Caco-2 (cell line): ENCODE data around the gene ZNF273. TPM values are rescaled to one million over a fixed set of nuclear protein-coding genes. Genes with fewer than 3 reads are reported as not detected.
A peak's percentile ranks its signal among the peaks of the same experiment; 100 is the strongest.
"Not testable (repeated sequence)": the region's sequence is repeated elsewhere in the genome, so short reads cannot be mapped to it uniquely, and the experiment has no call there.

ENCODE experiments used
- BruUV-seq: library from RNA; stranded (reverse); fragments of 400-500 nt; replicated peaks from 2 replicates; lab custom pipeline; 2021; lab: Mats Ljungman, UMichigan
- CTCF ChIA-PET: fragments of 300-600 bp; sonication (Branson Sonifier 250); formaldehyde crosslinking; loops from one replicate; lab custom pipeline; 2022; ENCODE audit warnings: antibody characterized with exemption; lab: Charles Lee
- POLR2A ChIA-PET: fragments of 300-600 bp; sonication (Branson Sonifier 250); formaldehyde crosslinking; loops from one replicate; lab custom pipeline; 2022; ENCODE audit warnings: antibody characterized with exemption; lab: Charles Lee
- DNase-seq, 2 experiments: peaks; one replicate each; pipeline versions ENCODE4 v3.0.0 to v3.0.0-alpha.2; 2020 to 2022
- H3K27me3 ChIP-seq: replicated peaks from 2 replicates; pipeline ENCODE4 v1.6.0; 2011; ENCODE audit warnings: low read length; ENCODE audit not compliant: control insufficient read depth, insufficient read depth
- H3K36me3 ChIP-seq: 2 replicates; pipeline ENCODE4 v1.5.1; 2011; ENCODE audit warnings: low read length; ENCODE audit not compliant: control insufficient read depth, insufficient read depth
- H3K4me1 ChIP-seq: fragments of 250-450 bp; sonication (Bioruptor Pico); 2 replicates; pipeline ENCODE4 v1.5.1; 2020; ENCODE audit warnings: mild to moderate bottlenecking
- H3K4me3 ChIP-seq: 2 replicates; pipeline ENCODE4 v1.5.1; 2011; ENCODE audit warnings: low read depth, mild to moderate bottlenecking, control low read depth, low read length
- H3K9me3 ChIP-seq: fragments of 250-450 bp; sonication (Bioruptor Pico); 2 replicates; pipeline ENCODE4 v1.5.1; 2020; ENCODE audit warnings: mild to moderate bottlenecking, moderate library complexity
- H3K27ac Mint-ChIP-seq: one replicate; pipeline ENCODE4 v1.8.0; 2022; ENCODE audit warnings: mixed read lengths; ENCODE audit not compliant: unreplicated experiment
- H3K27me3 Mint-ChIP-seq: one replicate; pipeline ENCODE4 v1.8.0; 2022; ENCODE audit warnings: mixed read lengths; ENCODE audit not compliant: insufficient read depth, unreplicated experiment
- H3K36me3 Mint-ChIP-seq: one replicate; pipeline ENCODE4 v1.8.0; 2022; ENCODE audit warnings: mild to moderate bottlenecking, mixed read lengths; ENCODE audit not compliant: insufficient read depth, unreplicated experiment
- H3K4me1 Mint-ChIP-seq: one replicate; pipeline ENCODE4 v1.8.0; 2022; ENCODE audit warnings: low read depth, mixed read lengths; ENCODE audit not compliant: unreplicated experiment
- H3K4me3 Mint-ChIP-seq: one replicate; pipeline ENCODE4 v1.8.0; 2022; ENCODE audit warnings: mild to moderate bottlenecking, moderate library complexity, mixed read lengths; ENCODE audit not compliant: unreplicated experiment
- H3K9me3 Mint-ChIP-seq: one replicate; pipeline ENCODE4 v1.8.0; 2022; ENCODE audit warnings: mixed read lengths; ENCODE audit not compliant: unreplicated experiment
- CTCF ChIP-seq, 2 experiments: fragments of 200-600 bp in 1 of 2; IDR thresholded peaks; 1 replicate in 1 of 2; 2 replicates in 1 of 2; pipeline versions ENCODE4 v1.5.1 to v1.8.0; 2011 to 2022; ENCODE audit warnings: antibody characterized with exemption in 1 of 2, control low read depth in 1 of 2, inconsistent platforms in 1 of 2, low read depth in 1 of 2, low read length in 1 of 2, mild to moderate bottlenecking in 1 of 2, moderate library complexity in 1 of 2; ENCODE audit not compliant: insufficient read depth in 1 of 2, severe bottlenecking in 1 of 2, unreplicated experiment in 1 of 2
- intact Hi-C: fragments of 100-400 bp; cut with micrococcal nuclease; formaldehyde crosslinking; loops from one replicate; pipeline ENCODE4 v1.10.0; 2022; ENCODE audit not compliant: unreplicated experiment
- total RNA-seq: library from RNA; stranded (reverse); gene quantifications from 2 replicates; pipeline ENCODE4 v1.2.3, GENCODE V29; 2022

The ZNF273 gene
- total RNA-seq, 1 experiment from 2014 or later, result 10.1 TPM

GRCh38 chr7:64890761-64891362, 12.2 kb upstream of the ZNF273 start:
- Mint-ChIP-seq H3K4me3 (no peak overlapping the region), H3K27me3 (no peaks in the 10 kb centered on the region), H3K9me3 (no peaks in the 10 kb centered on the region), H3K27ac (no peak overlapping the region), H3K4me1 (no peaks in the 10 kb centered on the region), H3K36me3 (no peaks in the 10 kb centered on the region)
- H3K9me3 ChIP-seq, result no peaks in the 10 kb centered on the region
- intact Hi-C loops, result no loop called here
- ChIA-PET POLR2A (no interaction called here), CTCF (no interaction called here)
- no peak for TF ChIP-seq CTCF (IDR thresholded peaks at IDR 0.05; ENCODE audit: insufficient read depth in 1 of 2, low read depth in 1 of 2, low read length in 1 of 2, severe bottlenecking in 1 of 2, unreplicated experiment in 1 of 2)
- no peaks in the 10 kb centered on the region for H3K27me3 ChIP-seq
- DNase-seq, result peak in 1 of 2 experiments; percentile 10
- no peak overlapping the region for H3K4me3 ChIP-seq
- BruUV-seq, result no TSS peak
- H3K4me1 ChIP-seq, result peaks cover 6% of the 10 kb centered on the region; the same call in 1 of the 2 replicates
- no peaks in the 10 kb centered on the region for H3K36me3 ChIP-seq

GRCh38 chr7:64891363-64892081, 11.6 kb upstream of the ZNF273 start:
- H3K36me3 Mint-ChIP-seq, H3K9me3 Mint-ChIP-seq, H3K27me3 Mint-ChIP-seq, H3K4me3 Mint-ChIP-seq, H3K4me1 Mint-ChIP-seq, H3K9me3 ChIP-seq, intact Hi-C loops, H3K4me3 ChIP-seq, BruUV-seq, DNase-seq, H3K36me3 ChIP-seq, H3K27ac Mint-ChIP-seq, CTCF ChIA-PET, H3K27me3 ChIP-seq, H3K4me1 ChIP-seq, POLR2A ChIA-PET: not testable (repeated sequence)

- BruUV-seq, result no TSS peak
- Mint-ChIP-seq H3K27ac (no peak overlapping the region), H3K4me1 (no peaks in the 10 kb centered on the region), H3K9me3 (no peaks in the 10 kb centered on the region), H3K4me3 (no peak overlapping the region), H3K27me3 (no peaks in the 10 kb centered on the region), H3K36me3 (no peaks in the 10 kb centered on the region)
- Histone ChIP-seq H3K27me3 (no peaks in the 10 kb centered on the region), H3K9me3 (no peaks in the 10 kb centered on the region), H3K4me1 (peaks cover 6% of the 10 kb centered on the region; the same call in 1 of the 2 replicates), H3K4me3 (no peak overlapping the region), H3K36me3 (no peaks in the 10 kb centered on the region)
- no peak for DNase-seq
- CTCF ChIA-PET, result no interaction called here
- TF ChIP-seq CTCF (IDR thresholded peaks at IDR 0.05; ENCODE audit: insufficient read depth in 1 of 2, low read depth in 1 of 2, low read length in 1 of 2, severe bottlenecking in 1 of 2, unreplicated experiment in 1 of 2), result no peak
- POLR2A ChIA-PET, result no interaction called here
- intact Hi-C loops, result no loop called here
Observed at GRCh38 chr7:64892116-64892515, 11.0 kb upstream of the ZNF273 start.
